HG03045 (cell line): ENCODE measurements around the gene TMEM33.
"Not testable (repeated sequence)": the region's sequence is repeated elsewhere in the genome, so short reads cannot be mapped to it uniquely, and the experiment has no call there.

ENCODE experiments used
- ATAC-seq: cut with Tn5 transposase; IDR thresholded peaks from one replicate; pipeline ENCODE4 v1.9.1; 2021; ENCODE audit warnings: mild to moderate bottlenecking, moderate library complexity; ENCODE audit not compliant: unreplicated experiment

Gene TMEM33

GRCh38 chr4:41934901-41935651 lies at the start of gene TMEM33:
Gene TMEM33, plus strand, starts transcription at chr4:41935429. Its CDS starts 56 bp downstream, at chr4:41935485.
- ATAC-seq = peak; percentile 96

- no peak for ATAC-seq
These were observed 49.8 kb upstream of the TMEM33 start for GRCh38 chr4:41885456-41885855.

GRCh38 chr4:41887277-41887676 lies 48.0 kb upstream of the TMEM33 start:
- ATAC-seq = no peak

GRCh38 chr4:41887821-41888686 lies 47.2 kb upstream of the TMEM33 start:
- ATAC-seq = no peak

- ATAC-seq = no peak
These were observed 46.5 kb upstream of the TMEM33 start for GRCh38 chr4:41888687-41889074.

GRCh38 chr4:41889317-41889716 lies 45.9 kb upstream of the TMEM33 start:
- no peak for ATAC-seq

GRCh38 chr4:41890085-41890484 lies 45.1 kb upstream of the TMEM33 start:
- ATAC-seq = no peak

- ATAC-seq = no peak
These were observed 38.6 kb upstream of the TMEM33 start for GRCh38 chr4:41896648-41897047.

GRCh38 chr4:41897698-41898097 lies 37.5 kb upstream of the TMEM33 start:
- no peak for ATAC-seq

GRCh38 chr4:41909136-41909535 lies 26.1 kb upstream of the TMEM33 start:
- ATAC-seq = not testable (repeated sequence)

- ATAC-seq = no peak
These were observed 22.7 kb upstream of the TMEM33 start for GRCh38 chr4:41912546-41912945.

GRCh38 chr4:41913509-41913908 lies 21.7 kb upstream of the TMEM33 start:
- ATAC-seq = no peak

- no peak for ATAC-seq
These were observed 17.0 kb upstream of the TMEM33 start for GRCh38 chr4:41918278-41918677.

- ATAC-seq = not testable (repeated sequence)
These were observed 14.8 kb upstream of the TMEM33 start for GRCh38 chr4:41920416-41920815.

- ATAC-seq = no peak
These were observed 13.8 kb upstream of the TMEM33 start for GRCh38 chr4:41921476-41921875.

GRCh38 chr4:41927796-41928499 lies 7.3 kb upstream of the TMEM33 start:
- no peak for ATAC-seq

GRCh38 chr4:41930139-41930831 lies 4.9 kb upstream of the TMEM33 start:
- ATAC-seq = no peak

- ATAC-seq = no peak
These were observed 2.2 kb upstream of the TMEM33 start for GRCh38 chr4:41932988-41933387.

GRCh38 chr4:41933997-41934503 lies 1.2 kb upstream of the TMEM33 start:
- ATAC-seq = no peak

GRCh38 chr4:41934514-41934900 lies 722 bp upstream of the TMEM33 start:
- ATAC-seq = no peak

GRCh38 chr4:41935652-41936021 lies 408 bp downstream of the TMEM33 start:
- ATAC-seq = peak; percentile 5
